ENCODE measurements around the gene CDH13. TPM values are rescaled to one million over a fixed set of nuclear protein-coding genes. Genes with fewer than 3 reads are reported as not detected.

CDH13 gene
- total and polyA plus RNA-seq, 2 of the 8 experiments (the other 6 are each of a cell fraction or from before 2014, with no cell fraction given) = 2.3 to 2.4 TPM

- ChIA-PET POLR2A (ENCODE audit: partially characterized antibody) (no interaction called here), CTCF (ENCODE audit: partially characterized antibody) (interaction anchor here (0.9 kb wide), 2 partner anchors 29 to 497 kb away, joined by 3 read pairs; no protein-coding TSS in a partner anchor)
- Histone ChIP-seq H2AFZ (ENCODE audit: low read length) (no peak overlapping the region), H3K18ac (ENCODE audit: extremely low read depth, low read length) (no peak overlapping the region), H3K4ac (replicated peaks; ENCODE audit: insufficient read length, low read depth, low read length) (no peak overlapping the region), H2BK5ac (ENCODE audit: low read depth, low read length) (no peak overlapping the region), H3K23me2 (ENCODE audit: low read depth, low read length) (no peaks in the 10 kb centered on the region; the same call in 1 of the 2 replicates), H3K23ac (ENCODE audit: insufficient read length) (no peak overlapping the region), H3K4me2 (ENCODE audit: insufficient read depth in 1 of 2, low read depth in 2 of 2, low read length in 2 of 2) (no peak overlapping the region), H2BK12ac (ENCODE audit: low read depth, low read length) (no peak overlapping the region), H3K4me1 (replicated peaks in 1 of 4; ENCODE audit: control insufficient read depth in 3 of 4, insufficient read depth in 4 of 4, low read length in 3 of 4) (no peaks in the 10 kb centered on the region), H3K27ac (ENCODE audit: low read depth, low read length) (no peak overlapping the region), H3K14ac (ENCODE audit: insufficient read length) (no peak overlapping the region), H4K91ac (replicated peaks; ENCODE audit: insufficient read length, low read length) (no peak overlapping the region), H3K36me3 (ENCODE audit: control insufficient read depth in 2 of 4, insufficient read depth in 4 of 4, low read length in 3 of 4) (peaks cover 0 to 3% (median 0%) of the 10 kb centered on the region in 4 experiments; a peak in 1 of 8 replicates), H3K4me3 (ENCODE audit: extremely low read depth in 1 of 4, insufficient read depth in 2 of 4, low read depth in 3 of 4, low read length in 4 of 4) (no peak overlapping the region), H3K79me2 (ENCODE audit: control insufficient read depth in 1 of 2, insufficient read depth in 2 of 2, low read length in 2 of 2) (no peaks in the 10 kb centered on the region), H2BK120ac (replicated peaks; ENCODE audit: low read depth, low read length) (no peak overlapping the region), H3K79me1 (ENCODE audit: low read depth, low read length) (no peaks in the 10 kb centered on the region), H3K9me3 (ENCODE audit: insufficient read depth in 2 of 2, low read depth in 1 of 2, low read length in 1 of 2) (peaks cover 9 to 12% of the 10 kb centered on the region in 2 experiments; a peak in 2 of 4 replicates), H3K27me3 (replicated peaks in 1 of 4; ENCODE audit: control insufficient read depth in 3 of 4, extremely low read depth in 1 of 4, insufficient read depth in 3 of 4, low read length in 3 of 4) (no peaks in the 10 kb centered on the region), H3K56ac (replicated peaks; ENCODE audit: insufficient read length, low read depth, low read length) (no peak overlapping the region), H3K9ac (replicated peaks in 1 of 4; ENCODE audit: extremely low read depth in 1 of 4, low read depth in 3 of 4, low read length in 3 of 4) (no peak overlapping the region), H4K5ac (ENCODE audit: insufficient read length, low read depth, low read length) (no peak overlapping the region), H4K8ac (ENCODE audit: extremely low read depth, insufficient read depth, low read length) (no peak overlapping the region), H4K20me1 (replicated peaks in 1 of 2; ENCODE audit: control insufficient read depth in 1 of 2, insufficient read depth in 2 of 2, low read length in 2 of 2) (no peaks in the 10 kb centered on the region), H2AK5ac (ENCODE audit: low read depth, low read length) (no peak overlapping the region), H2BK15ac (ENCODE audit: low read length) (no peak overlapping the region), H2BK20ac (ENCODE audit: low read length) (no peak overlapping the region)
- DNase-seq (ENCODE audit: low read depth in 1 of 2, low spot score in 2 of 2) (no peak), FAIRE-seq (no peak)
- TF ChIP-seq CBX8 (IDR thresholded peaks at IDR 0.05; ENCODE audit: borderline replicate concordance, low read depth, low read length) = no peak
- no peak for TF ChIP-seq RAD21 (IDR thresholded peaks at IDR 0.05 in 1 of 2, conservative IDR thresholded peaks at IDR 0.05 in 1 of 2; ENCODE audit: low read depth in 2 of 2, low read length in 2 of 2)
- TF ChIP-seq USF2 (IDR thresholded peaks at IDR 0.05; ENCODE audit: low read length) = no peak
- TF ChIP-seq SRF (IDR thresholded peaks at IDR 0.05; ENCODE audit: low read depth, low read length) = no peak
- TF ChIP-seq ASH2L (IDR thresholded peaks at IDR 0.05; ENCODE audit: low read length) = no peak
- TF ChIP-seq CREB1 (IDR thresholded peaks at IDR 0.05) = no peak
- no peak for TF ChIP-seq SP1 (IDR thresholded peaks at IDR 0.05; ENCODE audit: low read depth, low read length)
- no peak for TF ChIP-seq YY1 (IDR thresholded peaks at IDR 0.05; ENCODE audit: low read depth, low read length)
- 87% methylated on average over 7 of the region's 7 CpGs; no CpG with 5 or more reads in 1 of the 2 experiments for WGBS, 2 experiments (ENCODE audit: extremely low coverage in 1 of 2, insufficient coverage in 1 of 2, insufficient read length in 1 of 2, insufficient replicate concordance in 2 of 2, low coverage in 1 of 2, low lambda C conversion rate in 2 of 2, missing lambda C conversion rate in 1 of 2)
Observed at GRCh38 chr16:82936941-82937551, 310.3 kb downstream of the CDH13 start.
